ENCODE results near the gene COL11A1.

DNA sequence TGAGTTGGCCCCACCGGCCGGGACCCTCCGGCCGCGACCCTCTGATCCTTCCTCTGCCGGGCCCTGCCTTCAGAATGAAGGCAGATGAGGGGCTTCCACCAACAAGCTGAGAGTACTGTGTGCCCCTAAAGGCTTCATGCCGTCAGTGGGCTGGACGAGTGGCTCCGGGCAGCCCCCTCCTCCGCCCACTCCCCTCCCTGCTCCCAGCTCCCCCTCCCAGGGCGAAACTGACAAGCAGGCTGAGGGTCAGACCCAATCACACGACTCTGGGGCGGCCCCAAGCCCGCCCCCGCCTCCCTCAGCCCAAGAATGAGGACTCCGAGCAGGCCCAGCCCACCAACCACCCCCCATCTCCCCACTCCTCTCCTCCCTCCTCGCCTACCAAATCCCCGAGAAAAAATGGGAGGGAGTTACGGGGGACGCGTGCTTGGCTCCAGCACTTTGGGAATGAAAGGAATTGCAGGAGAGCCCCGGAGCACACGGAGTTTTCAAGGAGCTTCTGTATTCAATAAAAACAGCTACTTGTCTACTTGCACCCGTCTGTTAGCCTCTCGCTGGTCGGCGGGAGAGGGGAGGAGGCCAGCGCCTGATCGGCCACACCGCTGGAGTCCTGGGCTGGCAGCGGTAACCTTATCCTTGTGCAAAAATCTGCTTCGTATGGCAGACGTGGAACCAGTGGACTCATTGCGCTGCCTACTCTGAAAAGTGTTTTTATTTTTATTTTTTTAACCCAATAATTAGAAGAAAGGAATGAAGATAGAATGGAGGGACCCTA is at the start of gene COL11A1:
- no peak for TF ChIP-seq SMC3 (conservative IDR thresholded peaks at IDR 0.05; ENCODE audit: poor library complexity)
- TF ChIP-seq TAF1 (IDR thresholded peaks at IDR 0.05; ENCODE audit: low read depth) = no peak
- TF ChIP-seq POLR2AphosphoS5 (IDR thresholded peaks at IDR 0.05) = no peak
- no peak for TF ChIP-seq MXI1 (conservative IDR thresholded peaks at IDR 0.05; ENCODE audit: poor library complexity, severe bottlenecking)
- TF ChIP-seq, protein P1, sequence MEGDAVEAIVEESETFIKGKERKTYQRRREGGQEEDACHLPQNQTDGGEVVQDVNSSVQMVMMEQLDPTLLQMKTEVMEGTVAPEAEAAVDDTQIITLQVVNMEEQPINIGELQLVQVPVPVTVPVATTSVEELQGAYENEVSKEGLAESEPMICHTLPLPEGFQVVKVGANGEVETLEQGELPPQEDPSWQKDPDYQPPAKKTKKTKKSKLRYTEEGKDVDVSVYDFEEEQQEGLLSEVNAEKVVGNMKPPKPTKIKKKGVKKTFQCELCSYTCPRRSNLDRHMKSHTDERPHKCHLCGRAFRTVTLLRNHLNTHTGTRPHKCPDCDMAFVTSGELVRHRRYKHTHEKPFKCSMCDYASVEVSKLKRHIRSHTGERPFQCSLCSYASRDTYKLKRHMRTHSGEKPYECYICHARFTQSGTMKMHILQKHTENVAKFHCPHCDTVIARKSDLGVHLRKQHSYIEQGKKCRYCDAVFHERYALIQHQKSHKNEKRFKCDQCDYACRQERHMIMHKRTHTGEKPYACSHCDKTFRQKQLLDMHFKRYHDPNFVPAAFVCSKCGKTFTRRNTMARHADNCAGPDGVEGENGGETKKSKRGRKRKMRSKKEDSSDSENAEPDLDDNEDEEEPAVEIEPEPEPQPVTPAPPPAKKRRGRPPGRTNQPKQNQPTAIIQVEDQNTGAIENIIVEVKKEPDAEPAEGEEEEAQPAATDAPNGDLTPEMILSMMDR (IDR thresholded peaks at IDR 0.05; ENCODE audit: poor library complexity, severe bottlenecking) = no peak
- no peak for TF ChIP-seq RAD21 (conservative IDR thresholded peaks at IDR 0.05)
- TF ChIP-seq, protein P2, sequence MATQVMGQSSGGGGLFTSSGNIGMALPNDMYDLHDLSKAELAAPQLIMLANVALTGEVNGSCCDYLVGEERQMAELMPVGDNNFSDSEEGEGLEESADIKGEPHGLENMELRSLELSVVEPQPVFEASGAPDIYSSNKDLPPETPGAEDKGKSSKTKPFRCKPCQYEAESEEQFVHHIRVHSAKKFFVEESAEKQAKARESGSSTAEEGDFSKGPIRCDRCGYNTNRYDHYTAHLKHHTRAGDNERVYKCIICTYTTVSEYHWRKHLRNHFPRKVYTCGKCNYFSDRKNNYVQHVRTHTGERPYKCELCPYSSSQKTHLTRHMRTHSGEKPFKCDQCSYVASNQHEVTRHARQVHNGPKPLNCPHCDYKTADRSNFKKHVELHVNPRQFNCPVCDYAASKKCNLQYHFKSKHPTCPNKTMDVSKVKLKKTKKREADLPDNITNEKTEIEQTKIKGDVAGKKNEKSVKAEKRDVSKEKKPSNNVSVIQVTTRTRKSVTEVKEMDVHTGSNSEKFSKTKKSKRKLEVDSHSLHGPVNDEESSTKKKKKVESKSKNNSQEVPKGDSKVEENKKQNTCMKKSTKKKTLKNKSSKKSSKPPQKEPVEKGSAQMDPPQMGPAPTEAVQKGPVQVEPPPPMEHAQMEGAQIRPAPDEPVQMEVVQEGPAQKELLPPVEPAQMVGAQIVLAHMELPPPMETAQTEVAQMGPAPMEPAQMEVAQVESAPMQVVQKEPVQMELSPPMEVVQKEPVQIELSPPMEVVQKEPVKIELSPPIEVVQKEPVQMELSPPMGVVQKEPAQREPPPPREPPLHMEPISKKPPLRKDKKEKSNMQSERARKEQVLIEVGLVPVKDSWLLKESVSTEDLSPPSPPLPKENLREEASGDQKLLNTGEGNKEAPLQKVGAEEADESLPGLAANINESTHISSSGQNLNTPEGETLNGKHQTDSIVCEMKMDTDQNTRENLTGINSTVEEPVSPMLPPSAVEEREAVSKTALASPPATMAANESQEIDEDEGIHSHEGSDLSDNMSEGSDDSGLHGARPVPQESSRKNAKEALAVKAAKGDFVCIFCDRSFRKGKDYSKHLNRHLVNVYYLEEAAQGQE (IDR thresholded peaks at IDR 0.05; ENCODE audit: borderline replicate concordance) = no peak
- TF ChIP-seq EP300 (conservative IDR thresholded peaks at IDR 0.05; ENCODE audit: poor library complexity, severe bottlenecking) = no peak

Data from neural cell (in vitro differentiated cells).